GM12878 (cell line): ENCODE results near the gene SUSD6. TPM values are rescaled to one million over a fixed set of nuclear protein-coding genes. Genes with fewer than 3 reads are reported as not detected.

Experiments used
- ATAC-seq: fragments of 200-7000 bp; cut with Tn5 transposase; 3 replicates; pipeline ENCODE4 v1.9.1; 2020; ENCODE audit warnings: mild to moderate bottlenecking, moderate library complexity
- BruUV-seq: library from RNA; stranded (reverse); fragments of 400-500 nt; replicated peaks from 2 replicates; lab custom pipeline; 2021; lab: Mats Ljungman, UMichigan
- CTCF ChIA-PET: fragments of 300-600 bp; sonication (Branson Sonifier 250); formaldehyde crosslinking; extraction: SDS; loops from one replicate; lab custom pipeline; 2021; ENCODE audit warnings: inconsistent platforms; lab: Yijun Ruan, JAX
- POLR2A ChIA-PET: fragments of 350-600 bp; formaldehyde crosslinking; extraction: SDS; loops from one replicate; lab custom pipeline; 2021; ENCODE audit warnings: inconsistent platforms; lab: Charles Lee
- RAD21 ChIA-PET: fragments of 300-600 bp; sonication (Branson Sonifier 250); formaldehyde crosslinking; loops from one replicate; lab custom pipeline; 2023; ENCODE audit warnings: antibody characterized with exemption; ENCODE audit not compliant: unreplicated experiment; lab: Charles Lee
- SMC1A ChIA-PET: fragments of 300-600 bp; sonication (Branson Sonifier 250); formaldehyde crosslinking; loops from one replicate; lab custom pipeline; 2023; ENCODE audit not compliant: unreplicated experiment, uncharacterized antibody; lab: Charles Lee
- DNase-seq: peaks from one replicate; pipeline ENCODE4 v3.0.0-alpha.2; 2011; ENCODE audit warnings: low read depth, low spot score
- FAIRE-seq: peaks from 3 replicates; lab custom pipeline; 2011; peaks lifted over from hg19 to GRCh38; lab: Jason Lieb, UNC
- H2AFZ ChIP-seq: 2 replicates; pipeline ENCODE4 v1.6.0; 2011; ENCODE audit warnings: low read depth, low read length, control low read depth; ENCODE audit not compliant: control insufficient read depth
- H3K27ac ChIP-seq: 2 replicates; pipeline ENCODE4 v1.5.1; 2011; ENCODE audit warnings: control low read depth; ENCODE audit not compliant: control insufficient read depth, insufficient read depth
- H3K27me3 ChIP-seq, 2 experiments: replicated peaks in 1 of 2; 2 replicates each; pipeline versions ENCODE4 v1.6.0 to v1.6.1; 2011; ENCODE audit warnings: low read length in 1 of 2; ENCODE audit not compliant: control insufficient read depth in 2 of 2, insufficient read depth in 2 of 2
- H3K36me3 ChIP-seq, 2 experiments: 2 replicates each; pipeline ENCODE4 v1.5.1; 2011; ENCODE audit warnings: low read length in 1 of 2; ENCODE audit not compliant: control insufficient read depth in 2 of 2, insufficient read depth in 2 of 2
- H3K4me1 ChIP-seq: 2 replicates; pipeline ENCODE4 v1.6.1; 2011; ENCODE audit warnings: mild to moderate bottlenecking, low read length, moderate library complexity, mixed read lengths; ENCODE audit not compliant: control insufficient read depth, insufficient read depth
- H3K4me2 ChIP-seq: 2 replicates; pipeline ENCODE4 v1.6.0; 2011; ENCODE audit warnings: control low read depth; ENCODE audit not compliant: control insufficient read depth, insufficient read depth
- H3K4me3 ChIP-seq: fragments of 200-600 bp; sonication (generic); 2 replicates; pipeline ENCODE4 v1.5.1; 2016
- H3K79me2 ChIP-seq: 2 replicates; pipeline ENCODE4 v1.6.0; 2011; ENCODE audit warnings: low read length; ENCODE audit not compliant: control insufficient read depth, insufficient read depth
- H3K9ac ChIP-seq: 2 replicates; pipeline ENCODE4 v1.8.0; 2011; ENCODE audit warnings: low read length, control low read depth, mixed read lengths; ENCODE audit not compliant: control insufficient read depth, insufficient read depth
- H3K9me3 ChIP-seq: replicated peaks from 3 replicates; pipeline ENCODE4 v1.5.1; 2011; ENCODE audit warnings: mild to moderate bottlenecking, low read length; ENCODE audit not compliant: control insufficient read depth, insufficient read depth
- H4K20me1 ChIP-seq: 2 replicates; pipeline ENCODE4 v1.6.0; 2011; ENCODE audit not compliant: control insufficient read depth, insufficient read depth
- BHLHE40 ChIP-seq, 2 experiments: fragments of 450-650 bp in 1 of 2; IDR thresholded peaks; 2 replicates each; pipeline ENCODE4 v1.6.1; 2011 to 2017; ENCODE audit warnings: low read depth in 2 of 2, borderline replicate concordance in 1 of 2, improper control_type of control experiment in 1 of 2, low read length in 1 of 2, mild to moderate bottlenecking in 1 of 2
- BRCA1 ChIP-seq: IDR thresholded peaks from 2 replicates; pipeline ENCODE4 v1.6.1; 2011; ENCODE audit warnings: low read depth, low read length, improper control_type of control experiment
- ESRRA ChIP-seq: IDR thresholded peaks from 2 replicates; pipeline ENCODE4 v1.6.1; 2012; ENCODE audit warnings: mild to moderate bottlenecking, low read length, improper control_type of control experiment
- MXI1 ChIP-seq: fragments of 150-350 bp; IDR thresholded peaks from 2 replicates; pipeline ENCODE4 v1.6.1; 2011; ENCODE audit warnings: low read depth, mild to moderate bottlenecking, inconsistent platforms, low read length, improper control_type of control experiment
- PAX8 ChIP-seq: fragments of 450-650 bp; IDR thresholded peaks from 2 replicates; pipeline ENCODE4 v1.6.1; 2017; ENCODE audit warnings: mild to moderate bottlenecking, moderate library complexity
- ZSCAN29 ChIP-seq: fragments of 450-650 bp; IDR thresholded peaks from 2 replicates; pipeline ENCODE4 v1.6.1; 2017; ENCODE audit warnings: mild to moderate bottlenecking, moderate library complexity
- WGBS: methylation state at CpG from one replicate; pipeline ENCODE4 v1.1.6; 2016; ENCODE audit warnings: low lambda C conversion rate; ENCODE audit not compliant: insufficient replicate concordance, insufficient coverage; ENCODE audit errors: missing lambda C conversion rate; 5-methylcytosine and 5-hydroxymethylcytosine counted together
- in situ Hi-C: fragments of 300-500 bp; cut with MboI; formaldehyde crosslinking; loops from 9 replicates; pipeline ENCODE4 v1.14.3; 2018; ENCODE audit warnings: mixed read lengths
- intact Hi-C: fragments of 100-400 bp; cut with micrococcal nuclease; formaldehyde crosslinking; loops from one replicate; pipeline ENCODE4 v1.14.2; 2022; ENCODE audit not compliant: unreplicated experiment
- polyA plus RNA-seq, 11 experiments: library from polyadenylated mRNA; depleted of rRNA in 4 of 11; unstranded in 6 of 11; stranded (reverse) in 5 of 11; fragments of >200 nt; fragmentation: Nextera tagmentation in 4 of 11; fragmentation: Illumina TruSeq in 1 of 11; extraction: Ambion mirVana in 4 of 11; extraction: Trizol in 1 of 11; gene quantifications; 1 replicate in 1 of 11; 2 replicates in 10 of 11; pipeline versions ENCODE4 v1.2.1 to v1.2.3, GENCODE V29; 2011 to 2016; ENCODE audit warnings: inconsistent platforms in 2 of 11, missing spikeins in 2 of 11, low read depth in 1 of 11
- total RNA-seq, 4 experiments: library from RNA; depleted of rRNA in 3 of 4; stranded (reverse); fragments of >200 nt in 3 of 4; fragmentation: Illumina TruSeq in 1 of 4; extraction: Trizol in 1 of 4; gene quantifications; 2 replicates each; pipeline versions ENCODE4 v1.2.1 to v1.2.3, GENCODE V29; 2013 to 2021
- TF ChIP-seq, protein P1 (sequence below): IDR thresholded peaks from 2 replicates; pipeline ENCODE4 v1.6.1; 2012; ENCODE audit warnings: low read depth, low read length, improper control_type of control experiment
- TF ChIP-seq, protein P2 (sequence below): IDR thresholded peaks from 2 replicates; pipeline ENCODE4 v1.6.1; 2012; ENCODE audit warnings: low read depth, low read length, improper control_type of control experiment

SUSD6 gene
- total and polyA plus RNA-seq, 10 of the 15 experiments (the other 5 are each of a cell fraction or from before 2014, with no cell fraction given) = 6.6 to 39.8 (median 20.2) TPM

DNA sequence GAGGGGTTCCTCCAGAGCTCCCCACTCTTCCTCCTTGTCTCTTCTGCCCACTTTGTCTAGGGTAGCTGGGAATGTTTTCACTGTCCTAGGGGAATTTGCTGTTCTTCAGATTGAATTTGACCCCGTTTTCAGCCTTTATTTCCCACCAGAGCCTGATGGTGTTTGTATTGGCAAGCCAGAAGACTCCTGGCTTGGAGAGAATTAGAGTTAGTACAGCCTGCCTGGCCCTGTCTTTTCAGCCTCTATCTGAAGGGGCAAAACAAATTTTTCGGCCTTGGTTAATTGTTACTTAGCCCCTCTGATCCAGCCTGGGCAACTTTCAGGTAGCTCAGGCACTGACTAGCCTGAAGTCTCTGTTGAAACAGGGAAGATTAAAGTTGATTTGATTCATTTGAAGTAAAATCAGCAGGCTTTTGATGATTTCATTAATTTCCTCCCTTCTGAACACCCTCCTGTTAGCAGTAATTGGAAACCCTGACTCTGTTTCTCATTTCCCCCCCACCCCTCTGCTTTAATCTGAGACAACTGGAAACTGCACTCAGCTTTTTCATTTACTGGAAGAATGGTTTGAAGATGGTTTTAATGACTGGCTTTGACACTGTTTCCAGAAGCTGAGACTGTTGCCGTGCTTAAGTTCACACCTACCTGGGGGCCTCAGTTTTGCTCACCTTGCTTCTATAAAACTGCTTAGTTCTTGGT, 63.3 kb downstream of the SUSD6 start:
- ChIA-PET SMC1A (interaction anchor here (1.0 to 4.9 kb wide), 17 partner anchors 8 to 92 kb away, joined by 3 to 45 read pairs (median 5); partner anchors contain the start of gene SUSD6), CTCF (interaction anchor here (0.8 to 2.3 kb wide), 5 partner anchors 19 to 62 kb away, joined by 3 to 10 read pairs (median 4); no protein-coding TSS in a partner anchor), POLR2A (interaction anchor here (0.6 to 1.9 kb wide), 10 partner anchors 10 to 1034 kb away, joined by 3 to 11 read pairs (median 4); partner anchors contain the start of gene SRSF5), RAD21 (interaction anchor here (1.1 to 2.9 kb wide), 6 partner anchors 18 to 63 kb away, joined by 3 to 15 read pairs (median 7); partner anchors contain the start of gene SUSD6)
- in situ Hi-C loops = no loop called here
- Histone ChIP-seq H3K4me3 (peak overlapping the region; percentile 41; the same call in 1 of the 2 replicates), H3K4me1 (peaks cover 65% of the 10 kb centered on the region), H3K36me3 (peaks cover 5 to 9% of the 10 kb centered on the region in 2 experiments; a peak in 3 of 4 replicates), H3K27ac (peak overlapping the region; percentile 59), H4K20me1 (peaks cover 8% of the 10 kb centered on the region; the same call in 1 of the 2 replicates), H3K9ac (no peak overlapping the region), H3K27me3 (no peaks in the 10 kb centered on the region), H3K79me2 (peaks cover 82% of the 10 kb centered on the region), H3K9me3 (no peaks in the 10 kb centered on the region), H2AFZ (no peak overlapping the region), H3K4me2 (peak overlapping the region; percentile 82)
- FAIRE-seq (no peak), DNase-seq (no peak), ATAC-seq (no peak)
- intact Hi-C loops = no loop called here
- TF ChIP-seq, protein P1, sequence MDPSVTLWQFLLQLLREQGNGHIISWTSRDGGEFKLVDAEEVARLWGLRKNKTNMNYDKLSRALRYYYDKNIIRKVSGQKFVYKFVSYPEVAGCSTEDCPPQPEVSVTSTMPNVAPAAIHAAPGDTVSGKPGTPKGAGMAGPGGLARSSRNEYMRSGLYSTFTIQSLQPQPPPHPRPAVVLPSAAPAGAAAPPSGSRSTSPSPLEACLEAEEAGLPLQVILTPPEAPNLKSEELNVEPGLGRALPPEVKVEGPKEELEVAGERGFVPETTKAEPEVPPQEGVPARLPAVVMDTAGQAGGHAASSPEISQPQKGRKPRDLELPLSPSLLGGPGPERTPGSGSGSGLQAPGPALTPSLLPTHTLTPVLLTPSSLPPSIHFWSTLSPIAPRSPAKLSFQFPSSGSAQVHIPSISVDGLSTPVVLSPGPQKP = no peak
- TF ChIP-seq PAX8 = no peak
- TF ChIP-seq ESRRA = no peak
- TF ChIP-seq, protein P2, sequence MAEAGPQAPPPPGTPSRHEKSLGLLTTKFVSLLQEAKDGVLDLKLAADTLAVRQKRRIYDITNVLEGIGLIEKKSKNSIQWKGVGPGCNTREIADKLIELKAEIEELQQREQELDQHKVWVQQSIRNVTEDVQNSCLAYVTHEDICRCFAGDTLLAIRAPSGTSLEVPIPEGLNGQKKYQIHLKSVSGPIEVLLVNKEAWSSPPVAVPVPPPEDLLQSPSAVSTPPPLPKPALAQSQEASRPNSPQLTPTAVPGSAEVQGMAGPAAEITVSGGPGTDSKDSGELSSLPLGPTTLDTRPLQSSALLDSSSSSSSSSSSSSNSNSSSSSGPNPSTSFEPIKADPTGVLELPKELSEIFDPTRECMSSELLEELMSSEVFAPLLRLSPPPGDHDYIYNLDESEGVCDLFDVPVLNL = no peak
- TF ChIP-seq BHLHE40 (IDR thresholded peaks at IDR 0.05; ENCODE audit: borderline replicate concordance in 1 of 2, low read depth in 2 of 2, low read length in 1 of 2) = no peak
- TF ChIP-seq MXI1 = no peak
- no peak for TF ChIP-seq ZSCAN29
- TF ChIP-seq BRCA1 = no peak
- WGBS = 31% methylated on average over 3 of the region's 3 CpGs
- no TSS peak for BruUV-seq
